Transverse colon (tissue), 4 donors: ENCODE data around the gene PRSS1. TPM values are rescaled to one million over a fixed set of nuclear protein-coding genes. Genes with fewer than 3 reads are reported as not detected.

Source experiments
- DNase-seq: peaks from one replicate; pipeline ENCODE4 v3.0.0-alpha.2; 2019
- H3K27ac ChIP-seq, 4 donors: fragments of 200-600 bp; sonication (generic); 2 replicates each; pipeline ENCODE4 v1.5.1; 2016 to 2018; ENCODE audit warnings: inconsistent platforms in 4 of 4
- H3K27me3 ChIP-seq: fragments of 200-600 bp; sonication (generic); 2 replicates; pipeline ENCODE4 v1.5.1; 2017; ENCODE audit warnings: inconsistent platforms
- H3K36me3 ChIP-seq, 4 donors: fragments of 200-600 bp; sonication (generic); 2 replicates each; pipeline ENCODE4 v1.5.1; 2017 to 2019; ENCODE audit warnings: inconsistent platforms in 4 of 4
- H3K4me1 ChIP-seq, 4 donors: fragments of 200-600 bp; sonication (generic); 2 replicates each; pipeline ENCODE4 v1.5.1; 2017 to 2020; ENCODE audit warnings: inconsistent platforms in 4 of 4
- H3K4me3 ChIP-seq, 4 donors: fragments of 200-600 bp; sonication (generic); 1 replicate in 1 of 4; 2 replicates in 3 of 4; pipeline versions ENCODE4 v1.5.1 to v1.6.1; 2017 to 2019; ENCODE audit warnings: inconsistent platforms in 4 of 4
- H3K9me3 ChIP-seq, 2 donors: fragments of 200-600 bp; sonication (generic); 2 replicates each; pipeline ENCODE4 v1.5.1; 2017 to 2019; ENCODE audit warnings: inconsistent platforms in 2 of 2
- CTCF ChIP-seq, 5 experiments: fragments of 200-600 bp in 3 of 5; fragments of 450-650 bp in 2 of 5; sonication (generic) in 3 of 5; IDR thresholded peaks; 1 replicate in 2 of 5; 2 replicates in 3 of 5; pipeline ENCODE4 v1.5.1; 2016 to 2017; ENCODE audit warnings: antibody characterized with exemption in 5 of 5, inconsistent platforms in 3 of 5, mild to moderate bottlenecking in 2 of 5, moderate library complexity in 1 of 5
- EP300 ChIP-seq: sonication (generic); formaldehyde crosslinking; IDR thresholded peaks from one replicate; pipeline ENCODE4 v1.6.1; 2017; ENCODE audit warnings: antibody characterized with exemption, low read depth
- POLR2A ChIP-seq: fragments of 450-650 bp; IDR thresholded peaks from one replicate; pipeline ENCODE4 v1.6.1; 2016; ENCODE audit warnings: antibody characterized with exemption, mild to moderate bottlenecking, moderate library complexity
- POLR2AphosphoS5 ChIP-seq, 3 donors: sonication (generic); formaldehyde crosslinking; IDR thresholded peaks; one replicate each; pipeline ENCODE4 v1.6.1; 2016; ENCODE audit warnings: antibody characterized with exemption in 3 of 3
- WGBS, 2 donors: methylation state at CpG; one replicate each; pipeline ENCODE4 v1.1.5; 2018; ENCODE audit warnings: low coverage in 1 of 2; 5-methylcytosine and 5-hydroxymethylcytosine counted together
- in situ Hi-C, 4 donors: fragments of 200-750 bp; cut with MboI; loops; one replicate each; pipeline versions ENCODE4 v1.15.0 to v1.15.1; 2017; ENCODE audit warnings: low sequenced_read_pairs in 3 of 4, low pct_ligation_motif_present in 1 of 4, low pct_unique_long_range_greater_than_20kb in 1 of 4
- intact Hi-C: fragments of 100-400 bp; cut with DNase I; formaldehyde crosslinking; loops from one replicate; pipeline ENCODE4 v1.15.1; 2023; ENCODE audit warnings: low total_unique reads
- total RNA-seq, 4 donors: library from RNA; depleted of rRNA; stranded (reverse); fragments of >200 nt; gene quantifications; one replicate each; pipeline ENCODE4 v1.1.0, GENCODE V29; 2016

The PRSS1 gene
- total RNA-seq, 4 donors from 2014 or later = not detected

- intact Hi-C loops (no loop called here), in situ Hi-C loops (loop anchor here in 1 of 4 donors (25.0 kb wide), 1 partner anchor 160 kb away; no protein-coding TSS in a partner anchor)
- Histone ChIP-seq H3K4me1 (peaks cover 0 to 17% (median 8%) of the 10 kb centered on the region in 4 donors), H3K9me3 (no peaks in the 10 kb centered on the region), H3K27me3 (peaks cover 59% of the 10 kb centered on the region), H3K4me3 (peak overlapping the region; percentile 4 to 44 (median 18)), H3K27ac (peak overlapping the region; percentile 46 to 73 (median 62)), H3K36me3 (no peaks in the 10 kb centered on the region)
- TF ChIP-seq CTCF (IDR thresholded peaks at IDR 0.05) (no peak), POLR2AphosphoS5 (IDR thresholded peaks at IDR 0.05) (no peak), EP300 (no peak), POLR2A (no peak)
- WGBS, 2 donors = 8% methylated on average over 13 to 22 of the region's 33 CpGs
- no peak for DNase-seq
These were observed 48.4 kb downstream of the PRSS1 start for GRCh38 chr7:142797391-142798377.

DNA sequence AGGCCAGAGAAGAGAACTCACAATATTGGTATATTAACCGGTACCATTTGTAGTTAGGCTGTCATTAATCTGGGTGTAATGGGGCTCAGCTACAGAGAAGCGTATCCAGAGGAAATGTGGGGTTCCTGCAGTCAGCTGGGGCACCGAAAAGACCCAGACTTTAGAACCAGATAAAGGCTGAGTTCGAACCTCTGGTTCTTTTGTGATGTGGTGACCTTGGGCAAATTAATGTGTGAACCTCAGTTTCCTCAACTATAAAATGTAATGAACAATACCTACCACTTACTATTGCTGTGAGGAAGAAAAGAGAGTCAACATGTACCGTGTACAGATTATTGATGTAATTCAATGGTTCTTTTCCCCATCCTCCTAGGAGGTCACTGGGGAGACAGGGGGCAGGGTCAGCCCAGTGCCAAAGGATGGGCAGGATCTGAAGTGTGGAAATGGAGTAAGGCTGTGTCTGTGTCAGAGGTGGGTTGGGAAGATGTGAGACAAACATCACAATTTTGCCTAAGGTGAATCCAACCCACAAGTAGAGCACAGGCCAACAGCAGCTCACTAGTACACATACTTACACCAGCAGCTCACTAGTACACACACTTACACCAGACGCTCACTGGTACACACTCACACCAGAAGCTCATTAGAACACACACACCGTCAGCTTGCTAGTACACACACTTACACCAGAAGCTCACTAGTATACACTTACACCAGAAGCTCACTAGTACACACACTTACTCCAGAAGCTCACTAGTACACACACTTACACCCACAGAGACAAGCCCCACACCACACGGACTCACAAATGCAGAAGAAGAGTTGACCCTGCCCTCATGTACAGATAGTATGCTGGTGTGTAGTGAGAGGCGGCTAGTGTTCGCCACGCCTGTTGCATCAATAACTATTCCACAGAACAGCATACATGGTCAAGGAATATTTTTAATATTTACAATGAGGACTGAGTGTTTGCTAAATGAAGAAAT is 49.5 kb downstream of the PRSS1 start:
- Histone ChIP-seq H3K27me3 (peaks cover 59% of the 10 kb centered on the region), H3K4me1 (peaks cover 0 to 17% (median 8%) of the 10 kb centered on the region in 4 donors), H3K27ac (peak overlapping the region; percentile 46 to 73 (median 62)), H3K36me3 (no peaks in the 10 kb centered on the region), H3K4me3 (peak overlapping the region in 2 of 4 donors; percentile 29 to 44), H3K9me3 (no peaks in the 10 kb centered on the region)
- TF ChIP-seq POLR2AphosphoS5 (IDR thresholded peaks at IDR 0.05) (no peak), EP300 (no peak), CTCF (IDR thresholded peaks at IDR 0.05) (no peak), POLR2A (no peak)
- intact Hi-C loops = no loop called here
- WGBS, 2 donors = 73 to 80% methylated on average over 7 to 11 of the region's 11 CpGs
- in situ Hi-C loops = loop anchor here in 1 of 4 donors (25.0 kb wide), 1 partner anchor 161 kb away; no protein-coding TSS in a partner anchor
- no peak for DNase-seq

- no peaks in the 10 kb centered on the region for H3K9me3 ChIP-seq
- no peaks in the 10 kb centered on the region for H3K36me3 ChIP-seq
- peaks cover 59% of the 10 kb centered on the region for H3K27me3 ChIP-seq
- WGBS, 2 donors = 67 to 75% methylated on average over 3 of the region's 3 CpGs
- TF ChIP-seq POLR2A = no peak
- TF ChIP-seq CTCF (IDR thresholded peaks at IDR 0.05) = no peak
- TF ChIP-seq POLR2AphosphoS5 (IDR thresholded peaks at IDR 0.05) = no peak
- TF ChIP-seq EP300 = no peak
- in situ Hi-C loops (loop anchor here in 1 of 4 donors (25.0 kb wide), 1 partner anchor 162 kb away; no protein-coding TSS in a partner anchor), intact Hi-C loops (no loop called here)
- peaks cover 0 to 17% (median 8%) of the 10 kb centered on the region in 4 donors for H3K4me1 ChIP-seq
- peak overlapping the region in 1 of 4 donors; percentile 0 for H3K4me3 ChIP-seq
- H3K27ac ChIP-seq = peak overlapping the region; percentile 13 to 73 (median 52)
- DNase-seq = no peak
These were observed 50.2 kb downstream of the PRSS1 start for GRCh38 chr7:142799437-142799835.
